Panc1 (cell line): ENCODE measurements around the gene GFM1. TPM values are rescaled to one million over a fixed set of nuclear protein-coding genes. Genes with fewer than 3 reads are reported as not detected.

Experiments
- ATAC-seq: fragments of 200-7000 bp; cut with Tn5 transposase; 2 replicates; pipeline ENCODE4 v1.9.1; 2020; ENCODE audit warnings: mild to moderate bottlenecking, moderate library complexity
- Bru-seq: library from RNA; stranded (reverse); fragments of 400-500 nt; gene quantifications from one replicate; lab custom pipeline; 2021; lab: Mats Ljungman, UMichigan
- BruChase-seq, 2 experiments: library from RNA; stranded (reverse); fragments of 400-500 nt; gene quantifications; one replicate each; lab custom pipeline; 2021; lab: Mats Ljungman, UMichigan
- BruUV-seq: library from RNA; stranded (reverse); fragments of 400-500 nt; replicated peaks from 2 replicates; lab custom pipeline; 2021; lab: Mats Ljungman, UMichigan
- CTCF ChIA-PET: fragments of 300-600 bp; sonication (Branson Sonifier 250); formaldehyde crosslinking; loops from one replicate; lab custom pipeline; 2022; ENCODE audit warnings: antibody characterized with exemption; lab: Charles Lee
- POLR2A ChIA-PET: fragments of 300-600 bp; sonication (Branson Sonifier 250); formaldehyde crosslinking; loops from one replicate; lab custom pipeline; 2022; ENCODE audit warnings: antibody characterized with exemption; lab: Charles Lee
- DNase-seq: peaks from one replicate; pipeline ENCODE4 v3.0.0-alpha.2; 2010; ENCODE audit warnings: low read depth, low spot score
- H3K27ac ChIP-seq: 2 replicates; pipeline ENCODE4 v1.5.1; 2011; ENCODE audit warnings: mild to moderate bottlenecking, low read length, inconsistent platforms
- H3K27me3 ChIP-seq: fragments of 200-500 bp; sonication (Bioruptor generic); 2 replicates; pipeline ENCODE4 v1.6.0; 2014; ENCODE audit warnings: low read length, inconsistent platforms; ENCODE audit not compliant: control insufficient read depth, insufficient read depth
- H3K36me3 ChIP-seq: fragments of 200-500 bp; sonication (Bioruptor generic); 2 replicates; pipeline ENCODE4 v1.5.1; 2014; ENCODE audit warnings: inconsistent platforms, mild to moderate bottlenecking, low read length, moderate library complexity; ENCODE audit not compliant: control insufficient read depth, insufficient read depth
- H3K4me1 ChIP-seq: 2 replicates; pipeline ENCODE4 v1.5.1; 2011; ENCODE audit warnings: inconsistent platforms, mild to moderate bottlenecking, low read length, moderate library complexity; ENCODE audit not compliant: control insufficient read depth, insufficient read depth
- H3K4me3 ChIP-seq, 2 experiments: 2 replicates each; pipeline ENCODE4 v1.5.1; 2011 to 2012; ENCODE audit warnings: low read depth in 2 of 2, low read length in 2 of 2, mild to moderate bottlenecking in 2 of 2, inconsistent platforms in 1 of 2, moderate library complexity in 1 of 2
- H3K9me3 ChIP-seq: fragments of 200-500 bp; sonication (Bioruptor generic); 2 replicates; pipeline ENCODE4 v1.5.1; 2014; ENCODE audit warnings: low read depth, mild to moderate bottlenecking, inconsistent platforms, low read length, moderate library complexity; ENCODE audit not compliant: control insufficient read depth, insufficient read depth
- CTCF ChIP-seq: fragments of 450-650 bp; IDR thresholded peaks from 2 replicates; pipeline ENCODE4 v1.5.1; 2017; ENCODE audit warnings: mild to moderate bottlenecking
- POLR2AphosphoS5 ChIP-seq: IDR thresholded peaks from 2 replicates; pipeline ENCODE4 v1.6.1; 2012; ENCODE audit warnings: mild to moderate bottlenecking, low read depth, low read length, moderate library complexity
- REST ChIP-seq, 2 experiments: IDR thresholded peaks; 2 replicates each; pipeline ENCODE4 v1.6.1; 2011 to 2012; ENCODE audit warnings: low read depth in 2 of 2, control low read depth in 1 of 2, low read length in 1 of 2, mild to moderate bottlenecking in 1 of 2, moderate library complexity in 1 of 2; ENCODE audit not compliant: insufficient read depth in 1 of 2
- SIN3A ChIP-seq: IDR thresholded peaks from 2 replicates; pipeline ENCODE4 v1.6.1; 2012; ENCODE audit warnings: low read depth, mild to moderate bottlenecking, low read length, moderate library complexity, borderline replicate concordance; ENCODE audit not compliant: insufficient read depth
- TCF7L2 ChIP-seq: IDR thresholded peaks from 2 replicates; pipeline ENCODE4 v1.6.1; 2011; ENCODE audit warnings: mild to moderate bottlenecking, low read depth, low read length, inconsistent platforms
- in situ Hi-C: cut with HindIII; loops from 2 replicates; pipeline ENCODE4 v1.10.0; 2016; ENCODE audit warnings: low sequenced_read_pairs, low pct_unique_long_range_greater_than_20kb
- intact Hi-C: fragments of 100-400 bp; cut with micrococcal nuclease; formaldehyde crosslinking; loops from one replicate; pipeline ENCODE4 v1.10.0; 2022; ENCODE audit not compliant: unreplicated experiment
- long read RNA-seq: library from polyadenylated mRNA; unstranded; transcript quantifications from one replicate; pipeline ENCODE4 v2.0.0, GENCODE V29; 2021; ENCODE audit not compliant: unreplicated experiment
- polyA plus RNA-seq: library from polyadenylated mRNA; unstranded; fragments of >200 nt; gene quantifications from one replicate; pipeline ENCODE4 v1.2.1, GENCODE V29; 2012; ENCODE audit warnings: missing spikeins; ENCODE audit not compliant: insufficient read length
- total RNA-seq: library from RNA; stranded (reverse); gene quantifications from one replicate; pipeline ENCODE4 v1.2.1, GENCODE V29; 2021; ENCODE audit not compliant: unreplicated experiment

Gene GFM1
- total RNA-seq, result 59.3 TPM
- 22.7 TPM for polyA plus RNA-seq
- percentile 93 among the genes with signal in this experiment for Bru-seq, nascent RNA
- percentile 86 among the genes with signal in this experiment for BruChase-seq, experiment 1, labeled RNA remaining after a 2-hour chase
- BruChase-seq, experiment 2, labeled RNA remaining after a 6-hour chase, result percentile 91 among the genes with signal in this experiment
- long read RNA-seq, transcript GFM1-210 (18 exons, 3,721 nt), result major isoform, 133 of 167 reads
- long read RNA-seq, partial matches to known transcripts, result 12 of 167 reads
- long read RNA-seq, other reads (novel, unspliced or antisense), result 20 of 167 reads

- Histone ChIP-seq H3K36me3 (peaks cover 31% of the 10 kb centered on the region), H3K4me1 (peaks cover 26% of the 10 kb centered on the region), H3K4me3 (peak within 1 kb of the TSS; percentile 65 to 89), H3K9me3 (no peaks in the 10 kb centered on the region), H3K27ac (peak within 1 kb of the TSS; percentile 92), H3K27me3 (no peaks in the 10 kb centered on the region)
- in situ Hi-C loops, result no loop called here
- TF ChIP-seq SIN3A, result peak; percentile 97
- peak; percentile 89 for TF ChIP-seq TCF7L2
- TF ChIP-seq POLR2AphosphoS5, result peak; percentile 94
- peak; percentile 99 for TF ChIP-seq CTCF
- TF ChIP-seq REST (IDR thresholded peaks at IDR 0.05; ENCODE audit: insufficient read depth in 1 of 2, low read depth in 2 of 2, low read length in 1 of 2), result peak in 1 of 2 experiments; percentile 62; a peak in 2 of 4 replicates
- ChIA-PET CTCF (interaction anchor here (0.5 to 1.7 kb wide), 4 partner anchors 15 to 960 kb away, joined by 4 to 8 read pairs (median 6); no protein-coding TSS in a partner anchor), POLR2A (interaction anchor here (0.6 to 1.4 kb wide), 3 partner anchors 28 to 76 kb away, joined by 3 to 7 read pairs (median 4); no protein-coding TSS in a partner anchor)
- intact Hi-C loops, result loop anchor here (10.0 kb wide), 2 partner anchors 70 to 100 kb away; partner anchors contain the start of gene MLF1
- DNase-seq (peak; percentile 82), ATAC-seq (peak; percentile 97)
- TSS peak; percentile 43 for BruUV-seq
Measured at GRCh38 chr3:158644345-158644908, at the start of gene GFM1. Gene GFM1 (plus strand): TSS chr3:158644527. CDS start chr3:158644635, 108 bp downstream.

GRCh38 chr3:158600787-158601186, 43.5 kb upstream of the GFM1 start:
- Histone ChIP-seq H3K36me3 (no peaks in the 10 kb centered on the region; the same call in 1 of the 2 replicates), H3K27me3 (no peaks in the 10 kb centered on the region), H3K9me3 (no peaks in the 10 kb centered on the region), H3K4me3 (no peak overlapping the region), H3K27ac (no peak overlapping the region), H3K4me1 (no peaks in the 10 kb centered on the region)
- BruUV-seq, result no TSS peak
- ChIA-PET CTCF (no interaction called here), POLR2A (interaction anchor here (0.6 kb wide), 1 partner anchor 15 kb away, joined by 3 read pairs; no protein-coding TSS in a partner anchor)
- intact Hi-C loops, result no loop called here
- in situ Hi-C loops, result no loop called here
- ATAC-seq (no peak), DNase-seq (no peak)
- TF ChIP-seq POLR2AphosphoS5, result no peak
- no peak for TF ChIP-seq CTCF
- no peak for TF ChIP-seq REST (IDR thresholded peaks at IDR 0.05; ENCODE audit: insufficient read depth in 1 of 2, low read depth in 2 of 2, low read length in 1 of 2)
- TF ChIP-seq TCF7L2, result no peak
